ENCODE data around the gene AQP6.

DNA sequence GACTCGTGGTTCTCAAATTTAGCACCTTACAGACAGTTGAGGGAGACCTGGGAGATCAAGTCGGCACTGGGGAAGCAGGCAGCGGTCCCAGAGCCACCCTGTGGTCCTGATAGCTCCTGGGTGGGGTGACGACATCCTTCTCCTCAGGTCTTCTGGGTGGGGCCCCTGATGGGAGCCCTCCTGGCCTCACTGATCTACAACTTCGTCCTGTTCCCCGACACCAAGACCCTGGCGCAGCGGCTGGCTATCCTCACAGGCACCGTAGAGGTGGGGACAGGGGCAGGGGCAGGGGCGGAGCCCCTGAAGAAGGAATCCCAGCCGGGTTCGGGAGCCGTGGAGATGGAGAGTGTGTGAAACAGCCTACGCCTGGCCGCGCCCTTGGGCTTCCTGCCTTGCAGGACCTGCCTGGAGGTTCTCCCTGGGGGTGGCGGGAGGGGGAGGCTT is 2.6 kb downstream of the AQP6 start:
- TF ChIP-seq TCF4 (CRISPR knock-in tag; IDR thresholded peaks at IDR 0.05; ENCODE audit: borderline replicate concordance) (no peak), ESRRG (CRISPR knock-in tag; IDR thresholded peaks at IDR 0.05) (no peak), ZFP3 (CRISPR knock-in tag; IDR thresholded peaks at IDR 0.05) (no peak), ZFP30 (CRISPR knock-in tag; IDR thresholded peaks at IDR 0.05) (no peak), ZNF70 (CRISPR knock-in tag; IDR thresholded peaks at IDR 0.05) (no peak), ZNF8 (CRISPR knock-in tag; IDR thresholded peaks at IDR 0.05) (no peak), BACH2 (CRISPR knock-in tag; IDR thresholded peaks at IDR 0.05; ENCODE audit: borderline replicate concordance) (no peak), PPARA (CRISPR knock-in tag; IDR thresholded peaks at IDR 0.05; ENCODE audit: borderline replicate concordance) (no peak)
- TF ChIP-seq, protein P1, sequence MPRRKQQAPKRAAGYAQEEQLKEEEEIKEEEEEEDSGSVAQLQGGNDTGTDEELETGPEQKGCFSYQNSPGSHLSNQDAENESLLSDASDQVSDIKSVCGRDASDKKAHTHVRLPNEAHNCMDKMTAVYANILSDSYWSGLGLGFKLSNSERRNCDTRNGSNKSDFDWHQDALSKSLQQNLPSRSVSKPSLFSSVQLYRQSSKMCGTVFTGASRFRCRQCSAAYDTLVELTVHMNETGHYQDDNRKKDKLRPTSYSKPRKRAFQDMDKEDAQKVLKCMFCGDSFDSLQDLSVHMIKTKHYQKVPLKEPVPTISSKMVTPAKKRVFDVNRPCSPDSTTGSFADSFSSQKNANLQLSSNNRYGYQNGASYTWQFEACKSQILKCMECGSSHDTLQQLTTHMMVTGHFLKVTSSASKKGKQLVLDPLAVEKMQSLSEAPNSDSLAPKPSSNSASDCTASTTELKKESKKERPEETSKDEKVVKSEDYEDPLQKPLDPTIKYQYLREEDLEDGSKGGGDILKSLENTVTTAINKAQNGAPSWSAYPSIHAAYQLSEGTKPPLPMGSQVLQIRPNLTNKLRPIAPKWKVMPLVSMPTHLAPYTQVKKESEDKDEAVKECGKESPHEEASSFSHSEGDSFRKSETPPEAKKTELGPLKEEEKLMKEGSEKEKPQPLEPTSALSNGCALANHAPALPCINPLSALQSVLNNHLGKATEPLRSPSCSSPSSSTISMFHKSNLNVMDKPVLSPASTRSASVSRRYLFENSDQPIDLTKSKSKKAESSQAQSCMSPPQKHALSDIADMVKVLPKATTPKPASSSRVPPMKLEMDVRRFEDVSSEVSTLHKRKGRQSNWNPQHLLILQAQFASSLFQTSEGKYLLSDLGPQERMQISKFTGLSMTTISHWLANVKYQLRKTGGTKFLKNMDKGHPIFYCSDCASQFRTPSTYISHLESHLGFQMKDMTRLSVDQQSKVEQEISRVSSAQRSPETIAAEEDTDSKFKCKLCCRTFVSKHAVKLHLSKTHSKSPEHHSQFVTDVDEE (CRISPR knock-in tag; IDR thresholded peaks at IDR 0.05): no peak
- TF ChIP-seq, protein P2, sequence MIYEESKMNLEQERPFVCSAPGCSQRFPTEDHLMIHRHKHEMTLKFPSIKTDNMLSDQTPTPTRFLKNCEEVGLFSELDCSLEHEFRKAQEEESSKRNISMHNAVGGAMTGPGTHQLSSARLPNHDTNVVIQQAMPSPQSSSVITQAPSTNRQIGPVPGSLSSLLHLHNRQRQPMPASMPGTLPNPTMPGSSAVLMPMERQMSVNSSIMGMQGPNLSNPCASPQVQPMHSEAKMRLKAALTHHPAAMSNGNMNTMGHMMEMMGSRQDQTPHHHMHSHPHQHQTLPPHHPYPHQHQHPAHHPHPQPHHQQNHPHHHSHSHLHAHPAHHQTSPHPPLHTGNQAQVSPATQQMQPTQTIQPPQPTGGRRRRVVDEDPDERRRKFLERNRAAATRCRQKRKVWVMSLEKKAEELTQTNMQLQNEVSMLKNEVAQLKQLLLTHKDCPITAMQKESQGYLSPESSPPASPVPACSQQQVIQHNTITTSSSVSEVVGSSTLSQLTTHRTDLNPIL (CRISPR knock-in tag; IDR thresholded peaks at IDR 0.05; ENCODE audit: low read depth): no peak
- TF ChIP-seq, protein P3, sequence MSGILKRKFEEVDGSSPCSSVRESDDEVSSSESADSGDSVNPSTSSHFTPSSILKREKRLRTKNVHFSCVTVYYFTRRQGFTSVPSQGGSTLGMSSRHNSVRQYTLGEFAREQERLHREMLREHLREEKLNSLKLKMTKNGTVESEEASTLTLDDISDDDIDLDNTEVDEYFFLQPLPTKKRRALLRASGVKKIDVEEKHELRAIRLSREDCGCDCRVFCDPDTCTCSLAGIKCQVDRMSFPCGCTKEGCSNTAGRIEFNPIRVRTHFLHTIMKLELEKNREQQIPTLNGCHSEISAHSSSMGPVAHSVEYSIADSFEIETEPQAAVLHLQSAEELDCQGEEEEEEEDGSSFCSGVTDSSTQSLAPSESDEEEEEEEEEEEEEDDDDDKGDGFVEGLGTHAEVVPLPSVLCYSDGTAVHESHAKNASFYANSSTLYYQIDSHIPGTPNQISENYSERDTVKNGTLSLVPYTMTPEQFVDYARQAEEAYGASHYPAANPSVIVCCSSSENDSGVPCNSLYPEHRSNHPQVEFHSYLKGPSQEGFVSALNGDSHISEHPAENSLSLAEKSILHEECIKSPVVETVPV (CRISPR knock-in tag; IDR thresholded peaks at IDR 0.05): no peak
- TF ChIP-seq, protein P4, sequence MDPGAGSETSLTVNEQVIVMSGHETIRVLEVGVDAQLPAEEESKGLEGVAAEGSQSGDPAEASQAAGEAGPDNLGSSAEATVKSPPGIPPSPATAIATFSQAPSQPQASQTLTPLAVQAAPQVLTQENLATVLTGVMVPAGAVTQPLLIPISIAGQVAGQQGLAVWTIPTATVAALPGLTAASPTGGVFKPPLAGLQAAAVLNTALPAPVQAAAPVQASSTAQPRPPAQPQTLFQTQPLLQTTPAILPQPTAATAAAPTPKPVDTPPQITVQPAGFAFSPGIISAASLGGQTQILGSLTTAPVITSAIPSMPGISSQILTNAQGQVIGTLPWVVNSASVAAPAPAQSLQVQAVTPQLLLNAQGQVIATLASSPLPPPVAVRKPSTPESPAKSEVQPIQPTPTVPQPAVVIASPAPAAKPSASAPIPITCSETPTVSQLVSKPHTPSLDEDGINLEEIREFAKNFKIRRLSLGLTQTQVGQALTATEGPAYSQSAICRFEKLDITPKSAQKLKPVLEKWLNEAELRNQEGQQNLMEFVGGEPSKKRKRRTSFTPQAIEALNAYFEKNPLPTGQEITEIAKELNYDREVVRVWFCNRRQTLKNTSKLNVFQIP (CRISPR knock-in tag; IDR thresholded peaks at IDR 0.05; ENCODE audit: borderline replicate concordance, low read depth): no peak
- TF ChIP-seq, protein P5, sequence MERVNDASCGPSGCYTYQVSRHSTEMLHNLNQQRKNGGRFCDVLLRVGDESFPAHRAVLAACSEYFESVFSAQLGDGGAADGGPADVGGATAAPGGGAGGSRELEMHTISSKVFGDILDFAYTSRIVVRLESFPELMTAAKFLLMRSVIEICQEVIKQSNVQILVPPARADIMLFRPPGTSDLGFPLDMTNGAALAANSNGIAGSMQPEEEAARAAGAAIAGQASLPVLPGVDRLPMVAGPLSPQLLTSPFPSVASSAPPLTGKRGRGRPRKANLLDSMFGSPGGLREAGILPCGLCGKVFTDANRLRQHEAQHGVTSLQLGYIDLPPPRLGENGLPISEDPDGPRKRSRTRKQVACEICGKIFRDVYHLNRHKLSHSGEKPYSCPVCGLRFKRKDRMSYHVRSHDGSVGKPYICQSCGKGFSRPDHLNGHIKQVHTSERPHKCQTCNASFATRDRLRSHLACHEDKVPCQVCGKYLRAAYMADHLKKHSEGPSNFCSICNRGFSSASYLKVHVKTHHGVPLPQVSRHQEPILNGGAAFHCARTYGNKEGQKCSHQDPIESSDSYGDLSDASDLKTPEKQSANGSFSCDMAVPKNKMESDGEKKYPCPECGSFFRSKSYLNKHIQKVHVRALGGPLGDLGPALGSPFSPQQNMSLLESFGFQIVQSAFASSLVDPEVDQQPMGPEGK (CRISPR knock-in tag; IDR thresholded peaks at IDR 0.05; ENCODE audit: borderline replicate concordance): no peak
